Ascending aorta (tissue), 2 donors: Measurements from ENCODE around the gene WAPL. TPM values are rescaled to one million over a fixed set of nuclear protein-coding genes. Genes with fewer than 3 reads are reported as not detected.

ENCODE experiments used
- DNase-seq, 2 donors: peaks; one replicate each; pipeline ENCODE4 v3.0.0-alpha.2; 2019; ENCODE audit warnings: low spot score in 2 of 2
- H3K27ac ChIP-seq, 2 donors: fragments of 200-600 bp; sonication (generic); one replicate each; pipeline ENCODE4 v1.5.1; 2016 to 2017; ENCODE audit warnings: mild to moderate bottlenecking in 1 of 2
- H3K27me3 ChIP-seq: fragments of 200-600 bp; sonication (generic); one replicate; pipeline ENCODE4 v1.5.1; 2017
- H3K36me3 ChIP-seq, 2 donors: fragments of 200-600 bp; sonication (generic); one replicate each; pipeline ENCODE4 v1.5.1; 2016
- H3K4me1 ChIP-seq, 2 donors: fragments of 200-600 bp; sonication (generic); one replicate each; pipeline ENCODE4 v1.5.1; 2016 to 2017; ENCODE audit warnings: mild to moderate bottlenecking in 1 of 2
- H3K4me3 ChIP-seq, 2 donors: fragments of 200-600 bp; sonication (generic); one replicate each; pipeline ENCODE4 v1.5.1; 2016 to 2017; ENCODE audit warnings: mild to moderate bottlenecking in 1 of 2
- H3K9me3 ChIP-seq, 2 donors: fragments of 200-600 bp; sonication (generic); one replicate each; pipeline ENCODE4 v1.5.1; 2016
- CTCF ChIP-seq, 3 experiments: fragments of 200-600 bp in 2 of 3; fragments of 450-650 bp in 1 of 3; sonication (generic) in 2 of 3; IDR thresholded peaks; one replicate each; pipeline ENCODE4 v1.5.1; 2016 to 2019; ENCODE audit warnings: antibody characterized with exemption in 3 of 3, mild to moderate bottlenecking in 1 of 3, moderate library complexity in 1 of 3
- intact Hi-C: fragments of 100-400 bp; cut with DNase I; formaldehyde crosslinking; loops from one replicate; pipeline ENCODE4 v1.15.1; 2023
- total RNA-seq: library from RNA; depleted of rRNA; stranded (reverse); fragments of >200 nt; gene quantifications from one replicate; pipeline ENCODE4 v1.1.0, GENCODE V29; 2016

The WAPL gene
- total RNA-seq, 1 donor from 2014 or later = 14.7 TPM

- no peak for DNase-seq
- TF ChIP-seq CTCF (IDR thresholded peaks at IDR 0.05) = no peak
- Histone ChIP-seq H3K9me3 (no peaks in the 10 kb centered on the region), H3K4me3 (no peak overlapping the region), H3K27ac (no peak overlapping the region), H3K36me3 (peaks cover 11 to 55% of the 10 kb centered on the region in 2 donors), H3K27me3 (no peaks in the 10 kb centered on the region), H3K4me1 (peaks cover 0 to 2% of the 10 kb centered on the region in 2 donors)
- intact Hi-C loops = loop anchor here (5.0 kb wide), 1 partner anchor 35 kb away; no protein-coding TSS in a partner anchor
Measured at GRCh38 chr10:86437447-86437846, 84.1 kb downstream of the WAPL start.

DNA sequence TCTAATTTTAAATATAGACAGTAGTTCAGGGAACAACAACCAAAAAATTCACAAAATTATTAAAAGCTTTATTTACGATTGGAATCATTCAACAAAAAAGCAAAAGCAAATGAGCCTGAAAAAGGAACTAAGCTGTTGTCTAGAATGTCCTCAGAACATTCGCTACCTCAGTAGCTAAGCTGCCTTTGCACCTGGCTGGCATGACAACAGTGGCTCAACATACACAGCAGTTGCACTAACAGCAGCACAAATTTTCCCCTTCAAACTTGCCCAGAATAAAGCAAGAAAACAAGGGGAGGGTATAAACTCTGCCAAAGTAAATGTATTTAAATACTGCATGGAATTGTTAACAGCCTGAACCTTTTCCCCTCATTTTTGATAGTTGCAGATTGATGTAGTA is 84.6 kb downstream of the WAPL start:
- Histone ChIP-seq H3K36me3 (peaks cover 9 to 52% of the 10 kb centered on the region in 2 donors), H3K4me1 (peaks cover 0 to 2% of the 10 kb centered on the region in 2 donors), H3K27ac (no peak overlapping the region), H3K4me3 (no peak overlapping the region), H3K9me3 (no peaks in the 10 kb centered on the region), H3K27me3 (no peaks in the 10 kb centered on the region)
- no peak for DNase-seq
- TF ChIP-seq CTCF (IDR thresholded peaks at IDR 0.05) = no peak
- intact Hi-C loops = loop anchor here (5.0 kb wide), 1 partner anchor 35 kb away; no protein-coding TSS in a partner anchor

DNA sequence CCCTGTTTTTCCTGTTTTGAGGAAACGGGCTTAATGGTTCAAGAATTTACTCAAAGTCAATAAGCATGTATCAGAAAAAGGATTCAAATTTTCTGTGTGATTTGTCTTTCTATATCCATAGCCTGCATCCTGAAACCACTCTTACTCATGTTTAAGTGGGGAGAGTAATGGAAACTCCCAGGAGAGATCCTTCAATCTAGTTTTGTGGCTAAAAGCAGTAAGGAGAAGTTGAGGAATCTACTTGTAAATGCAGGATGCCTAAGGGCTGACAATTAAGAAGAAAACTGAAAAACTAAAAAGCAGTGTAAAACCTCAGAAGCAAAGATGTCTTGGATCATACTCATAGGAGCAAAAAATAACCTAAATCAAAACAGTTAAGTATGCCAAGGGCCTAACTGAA is 86.9 kb downstream of the WAPL start:
- no peak for DNase-seq
- Histone ChIP-seq H3K4me3 (no peak overlapping the region), H3K4me1 (peaks cover 0 to 2% of the 10 kb centered on the region in 2 donors), H3K9me3 (no peaks in the 10 kb centered on the region), H3K27ac (peak overlapping the region; percentile 14 to 15), H3K27me3 (no peaks in the 10 kb centered on the region), H3K36me3 (peaks cover 0 to 35% of the 10 kb centered on the region in 2 donors)
- TF ChIP-seq CTCF (IDR thresholded peaks at IDR 0.05) = no peak
- intact Hi-C loops = loop anchor here (5.0 kb wide), 1 partner anchor 32 kb away; no protein-coding TSS in a partner anchor

- Histone ChIP-seq H3K27me3 (no peaks in the 10 kb centered on the region), H3K36me3 (no peaks in the 10 kb centered on the region), H3K4me3 (no peak overlapping the region), H3K27ac (no peak overlapping the region), H3K9me3 (no peaks in the 10 kb centered on the region), H3K4me1 (no peaks in the 10 kb centered on the region)
- intact Hi-C loops = no loop called here
- no peak for TF ChIP-seq CTCF (IDR thresholded peaks at IDR 0.05)
- no peak for DNase-seq
Measured at GRCh38 chr10:86423739-86424138, 97.9 kb downstream of the WAPL start.

DNA sequence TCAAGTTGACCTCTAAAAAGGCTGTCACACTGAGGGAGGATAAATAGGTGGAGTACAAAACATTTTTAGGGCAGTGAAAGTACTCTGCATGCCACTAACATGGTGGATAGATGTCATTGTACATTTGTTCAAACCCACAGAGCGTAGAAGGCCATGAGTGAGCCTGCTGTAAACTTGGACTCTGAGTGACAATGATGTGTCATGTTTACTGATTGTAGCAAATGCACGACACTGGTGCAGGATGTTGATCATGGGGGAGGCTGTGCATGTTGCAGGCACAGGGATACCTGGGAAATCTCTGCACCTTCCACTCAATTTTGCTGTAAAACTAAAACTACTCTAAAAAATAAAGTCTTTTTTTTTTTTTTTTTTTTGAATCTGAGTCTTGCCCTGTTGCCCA is 102.5 kb downstream of the WAPL start:
- TF ChIP-seq CTCF (IDR thresholded peaks at IDR 0.05) = no peak
- no peak for DNase-seq
- H3K27ac ChIP-seq = no peak overlapping the region
- no peaks in the 10 kb centered on the region for H3K36me3 ChIP-seq
- intact Hi-C loops = no loop called here
- H3K4me1 ChIP-seq = no peaks in the 10 kb centered on the region
- H3K9me3 ChIP-seq = no peaks in the 10 kb centered on the region
- no peaks in the 10 kb centered on the region for H3K27me3 ChIP-seq
- H3K4me3 ChIP-seq = no peak overlapping the region

- H3K36me3 ChIP-seq = no peaks in the 10 kb centered on the region
- peaks cover 0 to 3% of the 10 kb centered on the region in 2 donors for H3K9me3 ChIP-seq
- no peak for TF ChIP-seq CTCF (IDR thresholded peaks at IDR 0.05)
- DNase-seq = no peak
- no peak overlapping the region for H3K4me3 ChIP-seq
- intact Hi-C loops = no loop called here
- H3K27ac ChIP-seq = no peak overlapping the region
- H3K27me3 ChIP-seq = no peaks in the 10 kb centered on the region
- H3K4me1 ChIP-seq = peaks cover 3 to 24% of the 10 kb centered on the region in 2 donors
Measured at GRCh38 chr10:86415583-86415982, 106.0 kb downstream of the WAPL start.
